HT-29 (cell line): ENCODE data around the gene SLC24A4. TPM values are rescaled to one million over a fixed set of nuclear protein-coding genes. Genes with fewer than 3 reads are reported as not detected.
A peak's percentile ranks its signal among the peaks of the same experiment; 100 is the strongest.

Experiments
- DNase-seq: peaks from one replicate; pipeline ENCODE4 v3.0.0-alpha.2; 2015; ENCODE audit warnings: low spot score
- total RNA-seq: library from RNA; depleted of rRNA; stranded (reverse); fragments of >200 nt; shearing (Covaris generic); gene quantifications from 2 replicates; pipeline ENCODE4 v1.2.3, GENCODE V29; 2014

The SLC24A4 gene
- total RNA-seq, 1 experiment from 2014 or later = not detected

- no peak for DNase-seq
These were observed 177.6 kb downstream of the SLC24A4 start for GRCh38 chr14:92500491-92500941.

GRCh38 chr14:92501891-92502351 lies 179.0 kb downstream of the SLC24A4 start:
- no peak for DNase-seq

- no peak for DNase-seq
These were observed 179.7 kb downstream of the SLC24A4 start for GRCh38 chr14:92502541-92503286.

- no peak for DNase-seq
These were observed 181.0 kb downstream of the SLC24A4 start for GRCh38 chr14:92503756-92504491.

- DNase-seq = no peak
These were observed 182.9 kb downstream of the SLC24A4 start for GRCh38 chr14:92505826-92506225.

GRCh38 chr14:92506231-92506630 lies 183.3 kb downstream of the SLC24A4 start:
- DNase-seq = no peak

GRCh38 chr14:92507174-92507768 lies 184.3 kb downstream of the SLC24A4 start:
- DNase-seq = peak; percentile 12

GRCh38 chr14:92510972-92511371 lies 188.0 kb downstream of the SLC24A4 start:
- DNase-seq = peak; percentile 22

GRCh38 chr14:92511453-92512238 lies 188.7 kb downstream of the SLC24A4 start:
- peak; percentile 29 for DNase-seq

GRCh38 chr14:92512807-92513203 lies 189.8 kb downstream of the SLC24A4 start:
- no peak for DNase-seq

- no peak for DNase-seq
These were observed 190.4 kb downstream of the SLC24A4 start, which contains the start of gene RIN3 for GRCh38 chr14:92513204-92513965. Gene RIN3 (plus strand): TSS chr14:92513781. CDS start chr14:92513933, 152 bp downstream.

GRCh38 chr14:92513966-92514843 lies 191.2 kb downstream of the SLC24A4 start:
- DNase-seq = no peak

GRCh38 chr14:92514844-92515514 lies 192.0 kb downstream of the SLC24A4 start:
- no peak for DNase-seq

GRCh38 chr14:92515546-92516343 lies 192.8 kb downstream of the SLC24A4 start:
- no peak for DNase-seq

GRCh38 chr14:92516344-92516965 lies 193.5 kb downstream of the SLC24A4 start:
- DNase-seq = no peak

- DNase-seq = no peak
These were observed 194.1 kb downstream of the SLC24A4 start for GRCh38 chr14:92516966-92517506.

- DNase-seq = no peak
These were observed 194.8 kb downstream of the SLC24A4 start for GRCh38 chr14:92517761-92518160.
